NCI-H1105 (cell line): ENCODE data around the gene ARHGAP30.

Experiments used
- DNase-seq: peaks from one replicate; lab custom pipeline; 2025; lab: John Stamatoyannopoulos, UW

ARHGAP30 gene

GRCh38 chr1:161091093-161091492, 21.4 kb upstream of the ARHGAP30 start:
- no peak for DNase-seq

GRCh38 chr1:161090617-161091016, 20.9 kb upstream of the ARHGAP30 start:
- DNase-seq: no peak

GRCh38 chr1:161089938-161090337, 20.2 kb upstream of the ARHGAP30 start:
- DNase-seq: no peak

- DNase-seq: no peak
Observed at GRCh38 chr1:161089251-161089924, 19.7 kb upstream of the ARHGAP30 start, which contains the start of gene NECTIN4. Gene NECTIN4 (minus strand): TSS chr1:161089558. CDS start chr1:161089296, 262 bp downstream.

GRCh38 chr1:161088587-161089110, 19.0 kb upstream of the ARHGAP30 start:
- DNase-seq: no peak

GRCh38 chr1:161086457-161086856, 16.8 kb upstream of the ARHGAP30 start:
- DNase-seq: no peak

GRCh38 chr1:161085165-161085564, 15.5 kb upstream of the ARHGAP30 start:
- no peak for DNase-seq

- no peak for DNase-seq
Observed at GRCh38 chr1:161084597-161084988, 14.9 kb upstream of the ARHGAP30 start.

GRCh38 chr1:161083748-161084596, 14.3 kb upstream of the ARHGAP30 start:
- no peak for DNase-seq

GRCh38 chr1:161082996-161083747, 13.5 kb upstream of the ARHGAP30 start:
- DNase-seq: no peak

GRCh38 chr1:161082483-161082882, 12.8 kb upstream of the ARHGAP30 start:
- no peak for DNase-seq

GRCh38 chr1:161081519-161081918, 11.8 kb upstream of the ARHGAP30 start:
- DNase-seq: no peak

- no peak for DNase-seq
Observed at GRCh38 chr1:161080441-161081405, 11.0 kb upstream of the ARHGAP30 start.

GRCh38 chr1:161079436-161080110, 9.9 kb upstream of the ARHGAP30 start:
- DNase-seq: no peak

GRCh38 chr1:161077426-161077825, 7.7 kb upstream of the ARHGAP30 start:
- DNase-seq: no peak

GRCh38 chr1:161076410-161076809, 6.7 kb upstream of the ARHGAP30 start:
- no peak for DNase-seq

- DNase-seq: peak; percentile 2
Observed at GRCh38 chr1:161074676-161075368, 5.1 kb upstream of the ARHGAP30 start.

- DNase-seq: no peak
Observed at GRCh38 chr1:161073474-161074121, 3.9 kb upstream of the ARHGAP30 start.

- DNase-seq: no peak
Observed at GRCh38 chr1:161072751-161073449, 3.2 kb upstream of the ARHGAP30 start.
